SK-N-SH treated with all-trans-retinoic acid at 6 μM for 48 hours (cell line): ENCODE measurements around the gene B4GALNT4.

Experiments
- ATAC-seq: fragments of 200-7000 bp; cut with Tn5 transposase; 3 replicates; pipeline ENCODE4 v1.9.1; 2020; ENCODE audit warnings: mild to moderate bottlenecking, moderate library complexity
- ARNTL ChIP-seq: fragments of 450-650 bp; formaldehyde crosslinking; IDR thresholded peaks from 2 replicates; pipeline ENCODE4 v1.5.0; 2020; ENCODE audit warnings: low read depth, mild to moderate bottlenecking, moderate library complexity, borderline replicate concordance
- ESRRG ChIP-seq: fragments of 250-450 bp; sonication (Bioruptor Pico); IDR thresholded peaks from 2 replicates; pipeline ENCODE4 v1.6.1; 2021; ENCODE audit warnings: mild to moderate bottlenecking
- GLIS3 ChIP-seq: fragments of 250-450 bp; sonication (Bioruptor Pico); IDR thresholded peaks from 2 replicates; pipeline ENCODE4 v1.5.0; 2020; ENCODE audit warnings: mild to moderate bottlenecking, moderate library complexity
- ISL1 ChIP-seq: fragments of 250-450 bp; sonication (Bioruptor Pico); IDR thresholded peaks from 2 replicates; pipeline ENCODE4 v2.1.2; 2022; ENCODE audit warnings: mild to moderate bottlenecking, moderate library complexity
- PPARA ChIP-seq: fragments of 250-450 bp; sonication (Bioruptor Pico); IDR thresholded peaks from 2 replicates; pipeline ENCODE4 v1.5.0; 2020; ENCODE audit warnings: mild to moderate bottlenecking, borderline replicate concordance
- RARB ChIP-seq: fragments of 250-450 bp; sonication (Bioruptor Pico); IDR thresholded peaks from 2 replicates; pipeline ENCODE4 v1.8.0; 2021; ENCODE audit warnings: mild to moderate bottlenecking, moderate library complexity
- SNAI2 ChIP-seq: fragments of 250-450 bp; sonication (Bioruptor Pico); IDR thresholded peaks from 2 replicates; pipeline ENCODE4 v1.5.0; 2020; ENCODE audit warnings: mild to moderate bottlenecking, moderate library complexity
- TCF4 ChIP-seq: fragments of 250-450 bp; sonication (Bioruptor Pico); IDR thresholded peaks from 2 replicates; pipeline ENCODE4 v1.8.0; 2021; ENCODE audit warnings: mild to moderate bottlenecking, moderate library complexity, borderline replicate concordance
- TOX ChIP-seq: fragments of 250-450 bp; sonication (Bioruptor Pico); IDR thresholded peaks from 2 replicates; pipeline ENCODE4 v1.8.0; 2021; ENCODE audit warnings: mild to moderate bottlenecking, moderate library complexity, borderline replicate concordance
- ZC3H10 ChIP-seq: fragments of 250-450 bp; sonication (Bioruptor Pico); IDR thresholded peaks from 2 replicates; pipeline ENCODE4 v1.5.1; 2021; ENCODE audit warnings: mild to moderate bottlenecking, moderate library complexity
- ZFP3 ChIP-seq: fragments of 250-450 bp; sonication (Bioruptor Pico); IDR thresholded peaks from 2 replicates; pipeline ENCODE4 v1.5.0; 2020; ENCODE audit warnings: mild to moderate bottlenecking, moderate library complexity
- ZFP30 ChIP-seq: fragments of 450-650 bp; formaldehyde crosslinking; IDR thresholded peaks from 2 replicates; pipeline ENCODE4 v1.5.0; 2022; ENCODE audit warnings: mild to moderate bottlenecking, moderate library complexity
- ZNF565 ChIP-seq: fragments of 450-650 bp; formaldehyde crosslinking; conservative IDR thresholded peaks from 2 replicates; pipeline ENCODE4 v1.5.0; 2020; ENCODE audit warnings: low read depth, mild to moderate bottlenecking, moderate library complexity
- ZNF70 ChIP-seq: fragments of 450-650 bp; formaldehyde crosslinking; IDR thresholded peaks from 2 replicates; pipeline ENCODE4 v1.5.0; 2020; ENCODE audit warnings: mild to moderate bottlenecking, moderate library complexity
- ZNF8 ChIP-seq: fragments of 450-650 bp; formaldehyde crosslinking; IDR thresholded peaks from 2 replicates; pipeline ENCODE4 v1.5.0; 2020; ENCODE audit warnings: mild to moderate bottlenecking, moderate library complexity
- TF ChIP-seq, protein P1 (sequence below): fragments of 250-450 bp; sonication (Bioruptor Pico); IDR thresholded peaks from 2 replicates; pipeline ENCODE4 v1.8.0; 2021; ENCODE audit warnings: low read depth, mild to moderate bottlenecking, moderate library complexity, borderline replicate concordance
- TF ChIP-seq, protein P2 (sequence below): fragments of 250-450 bp; sonication (Bioruptor Pico); IDR thresholded peaks from 2 replicates; pipeline ENCODE4 v1.8.0; 2020; ENCODE audit warnings: mild to moderate bottlenecking, moderate library complexity, borderline replicate concordance
- TF ChIP-seq, protein P3 (sequence below): fragments of 250-450 bp; sonication (Bioruptor Pico); IDR thresholded peaks from 2 replicates; pipeline ENCODE4 v1.5.1; 2021; ENCODE audit warnings: mild to moderate bottlenecking, moderate library complexity

Gene B4GALNT4

DNA sequence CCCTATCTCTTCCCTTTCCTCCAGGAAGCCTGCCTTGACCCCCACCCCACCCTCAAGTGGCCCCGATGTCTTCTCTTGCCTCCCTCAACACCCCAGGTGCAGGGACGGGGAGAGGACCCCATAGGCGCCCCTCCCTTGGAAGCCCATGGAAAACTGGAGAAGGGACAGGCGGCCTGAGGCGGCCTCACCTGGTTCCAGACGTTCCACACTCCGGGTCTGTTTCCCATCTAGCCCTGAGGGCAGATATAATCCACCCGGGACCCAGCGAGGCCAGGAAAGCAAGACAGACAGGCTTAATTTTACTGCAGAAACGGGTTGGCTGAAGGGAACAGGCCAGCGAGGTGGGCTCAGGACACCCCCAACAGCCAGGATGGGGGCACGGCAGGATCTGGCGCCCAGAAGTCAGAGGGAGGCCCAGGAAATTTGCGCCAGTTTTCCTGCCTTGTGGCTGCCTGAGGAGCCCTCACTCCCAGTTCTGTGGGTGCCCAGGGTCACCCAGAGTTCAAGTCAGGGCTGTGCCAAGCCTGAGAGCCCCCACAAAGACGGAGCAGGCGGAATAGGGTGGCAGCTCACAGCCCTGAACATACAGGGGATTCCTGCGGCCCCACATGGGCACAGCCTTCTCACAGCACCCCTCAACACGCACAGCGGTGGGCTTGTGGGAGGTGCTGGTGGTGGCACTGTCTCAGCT is 48.5 kb downstream of the B4GALNT4 start (continued):
- TF ChIP-seq ZNF70 (no peak), ZNF565 (no peak), ISL1 (CRISPR knock-in tag) (no peak), GLIS3 (no peak), PPARA (no peak), TOX (CRISPR knock-in tag) (no peak), ZFP3 (CRISPR knock-in tag) (no peak)
- TF ChIP-seq, protein P1, sequence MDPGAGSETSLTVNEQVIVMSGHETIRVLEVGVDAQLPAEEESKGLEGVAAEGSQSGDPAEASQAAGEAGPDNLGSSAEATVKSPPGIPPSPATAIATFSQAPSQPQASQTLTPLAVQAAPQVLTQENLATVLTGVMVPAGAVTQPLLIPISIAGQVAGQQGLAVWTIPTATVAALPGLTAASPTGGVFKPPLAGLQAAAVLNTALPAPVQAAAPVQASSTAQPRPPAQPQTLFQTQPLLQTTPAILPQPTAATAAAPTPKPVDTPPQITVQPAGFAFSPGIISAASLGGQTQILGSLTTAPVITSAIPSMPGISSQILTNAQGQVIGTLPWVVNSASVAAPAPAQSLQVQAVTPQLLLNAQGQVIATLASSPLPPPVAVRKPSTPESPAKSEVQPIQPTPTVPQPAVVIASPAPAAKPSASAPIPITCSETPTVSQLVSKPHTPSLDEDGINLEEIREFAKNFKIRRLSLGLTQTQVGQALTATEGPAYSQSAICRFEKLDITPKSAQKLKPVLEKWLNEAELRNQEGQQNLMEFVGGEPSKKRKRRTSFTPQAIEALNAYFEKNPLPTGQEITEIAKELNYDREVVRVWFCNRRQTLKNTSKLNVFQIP (CRISPR knock-in tag), result no peak
- TF ChIP-seq, protein P2, sequence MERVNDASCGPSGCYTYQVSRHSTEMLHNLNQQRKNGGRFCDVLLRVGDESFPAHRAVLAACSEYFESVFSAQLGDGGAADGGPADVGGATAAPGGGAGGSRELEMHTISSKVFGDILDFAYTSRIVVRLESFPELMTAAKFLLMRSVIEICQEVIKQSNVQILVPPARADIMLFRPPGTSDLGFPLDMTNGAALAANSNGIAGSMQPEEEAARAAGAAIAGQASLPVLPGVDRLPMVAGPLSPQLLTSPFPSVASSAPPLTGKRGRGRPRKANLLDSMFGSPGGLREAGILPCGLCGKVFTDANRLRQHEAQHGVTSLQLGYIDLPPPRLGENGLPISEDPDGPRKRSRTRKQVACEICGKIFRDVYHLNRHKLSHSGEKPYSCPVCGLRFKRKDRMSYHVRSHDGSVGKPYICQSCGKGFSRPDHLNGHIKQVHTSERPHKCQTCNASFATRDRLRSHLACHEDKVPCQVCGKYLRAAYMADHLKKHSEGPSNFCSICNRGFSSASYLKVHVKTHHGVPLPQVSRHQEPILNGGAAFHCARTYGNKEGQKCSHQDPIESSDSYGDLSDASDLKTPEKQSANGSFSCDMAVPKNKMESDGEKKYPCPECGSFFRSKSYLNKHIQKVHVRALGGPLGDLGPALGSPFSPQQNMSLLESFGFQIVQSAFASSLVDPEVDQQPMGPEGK (CRISPR knock-in tag), result no peak

DNA sequence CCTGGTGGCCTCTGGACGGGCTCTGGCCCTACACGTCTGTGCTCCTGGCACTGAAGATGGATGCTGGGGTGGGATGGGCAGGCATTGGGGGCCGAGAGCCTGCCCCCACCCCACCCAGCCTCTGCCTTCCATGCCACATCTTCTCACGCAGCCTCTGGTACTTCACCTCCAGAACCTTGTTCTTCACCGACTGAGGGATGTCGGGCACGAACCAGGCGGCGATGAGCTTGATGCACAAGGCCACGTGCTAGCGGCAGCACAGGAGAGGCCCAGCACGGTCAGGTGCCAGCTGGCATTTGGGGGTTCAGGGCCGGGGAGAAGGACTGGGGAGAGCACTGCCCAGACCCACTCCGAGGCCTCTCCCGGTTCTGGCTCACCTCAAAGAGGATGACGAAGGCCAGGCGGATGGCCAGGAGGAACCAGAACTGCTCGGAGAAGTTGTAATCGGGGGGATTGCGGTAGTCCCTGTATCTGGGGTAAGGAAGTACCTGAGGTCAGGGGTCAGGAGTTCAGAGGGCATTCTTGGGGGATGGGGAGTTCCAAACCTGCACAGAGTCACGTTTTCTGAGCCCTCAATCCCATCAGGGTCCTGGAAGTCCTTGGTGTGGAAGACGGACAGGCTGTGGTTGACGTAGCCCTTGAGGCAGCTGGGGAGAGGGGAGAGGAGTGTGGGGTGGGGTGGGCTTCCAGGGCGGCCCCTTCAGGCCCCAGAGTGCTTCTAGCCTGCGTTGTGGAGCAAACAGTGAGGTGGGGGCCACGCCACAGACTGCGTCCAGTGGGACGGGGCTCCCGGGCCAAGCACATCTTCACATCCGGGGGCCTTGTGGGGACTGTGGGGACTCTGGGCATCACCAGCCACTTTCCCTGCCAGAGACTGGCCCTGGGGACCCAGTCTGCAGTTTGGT is 49.3 kb downstream of the B4GALNT4 start:
- TF ChIP-seq, protein P1 (CRISPR knock-in tag), result no peak
- TF ChIP-seq RARB (CRISPR knock-in tag) (no peak), GLIS3 (no peak)
- ATAC-seq, result no peak

DNA sequence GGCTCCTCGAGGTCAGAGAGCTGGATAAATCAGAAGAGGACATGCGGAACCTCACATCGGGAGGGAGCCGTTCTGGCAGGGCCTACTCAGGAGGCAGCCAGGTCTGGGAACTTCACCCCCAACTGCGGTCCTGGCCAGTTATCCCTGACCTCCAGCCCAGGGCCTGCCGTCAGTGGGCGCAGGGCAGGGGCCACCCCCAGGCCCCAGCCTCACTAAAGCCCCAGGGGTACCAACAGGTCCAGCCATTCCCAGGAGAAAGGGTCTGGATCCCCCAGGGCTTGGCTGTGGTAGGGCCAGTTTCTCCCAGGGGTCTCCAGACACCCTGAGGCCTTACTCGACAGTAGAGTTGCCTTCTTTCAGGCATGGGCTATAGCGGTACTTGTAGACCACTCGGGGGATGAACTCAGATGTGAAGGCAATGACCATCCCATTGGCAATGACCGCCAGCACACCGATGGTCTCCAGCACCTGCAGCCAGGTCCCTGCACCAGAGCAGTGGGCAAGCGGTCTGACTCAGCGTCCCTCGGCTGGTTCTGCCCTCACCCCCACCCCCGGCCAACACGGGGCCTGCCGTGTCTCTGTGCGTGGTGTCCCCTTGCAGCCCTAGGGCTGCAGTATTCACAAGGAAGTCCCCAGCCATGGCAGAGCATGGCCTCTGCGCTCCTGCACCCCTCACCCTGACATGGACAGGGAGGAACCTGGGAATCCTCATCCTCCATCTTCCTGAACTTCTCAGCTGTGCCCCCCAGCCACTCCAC is 50.1 kb downstream of the B4GALNT4 start:
- no peak for ATAC-seq
- TF ChIP-seq ZFP30 (no peak), ESRRG (CRISPR knock-in tag) (no peak), SNAI2 (no peak), ZNF8 (no peak)

DNA sequence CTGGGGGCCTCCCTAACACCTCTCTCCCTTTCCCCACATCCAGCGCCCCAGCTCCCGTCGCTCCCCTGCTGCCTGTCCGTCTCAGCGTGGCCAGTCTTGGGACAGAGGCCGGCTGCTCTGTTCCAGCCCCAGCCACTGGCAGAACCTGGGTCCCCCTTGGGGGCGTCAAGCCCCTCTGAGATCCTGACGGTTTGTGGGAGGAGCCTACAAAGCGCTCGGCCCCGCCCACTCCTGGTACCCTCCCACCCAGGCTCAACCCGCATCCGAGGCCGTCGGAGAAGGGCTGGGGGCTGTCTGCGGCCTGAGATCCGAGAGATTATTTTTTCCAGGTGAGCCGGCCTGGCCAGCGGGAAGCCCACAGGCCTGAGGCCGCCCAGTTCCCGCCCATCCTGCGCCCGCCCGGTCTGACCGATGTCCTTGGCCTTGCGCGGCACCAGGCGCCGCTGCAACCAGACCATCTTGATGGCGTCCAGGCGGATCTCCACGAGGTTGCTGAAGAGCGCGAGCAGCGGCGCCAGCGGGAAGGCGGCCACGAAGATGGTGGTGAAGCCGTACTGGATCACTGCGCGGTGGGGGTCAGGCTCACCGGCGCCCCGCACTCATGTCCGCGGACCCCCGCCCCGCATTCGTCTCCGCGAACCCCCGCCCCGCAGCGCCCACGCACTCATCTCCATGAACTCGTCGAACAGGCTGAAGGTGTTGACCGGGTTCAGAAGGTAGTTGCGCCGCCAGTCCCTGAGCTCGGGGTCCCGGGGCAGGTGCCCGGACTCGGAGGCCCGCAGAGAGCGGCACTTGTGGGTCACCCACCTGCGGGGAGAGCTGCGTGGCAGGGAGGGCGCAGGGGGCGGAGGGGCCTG is 51.0 kb downstream of the B4GALNT4 start:
- ATAC-seq, result no peak
- TF ChIP-seq ZFP3 (CRISPR knock-in tag), result no peak
- TF ChIP-seq ESRRG (CRISPR knock-in tag), result no peak
- TF ChIP-seq ZNF8, result no peak
- no peak for TF ChIP-seq ISL1 (CRISPR knock-in tag)
- no peak for TF ChIP-seq RARB (CRISPR knock-in tag)
- no peak for TF ChIP-seq ARNTL (CRISPR knock-in tag)
- TF ChIP-seq GLIS3, result no peak
- TF ChIP-seq, protein P1 (CRISPR knock-in tag), result no peak
- TF ChIP-seq ZFP30, result no peak
- no peak for TF ChIP-seq TCF4 (CRISPR knock-in tag)
- TF ChIP-seq, protein P3, sequence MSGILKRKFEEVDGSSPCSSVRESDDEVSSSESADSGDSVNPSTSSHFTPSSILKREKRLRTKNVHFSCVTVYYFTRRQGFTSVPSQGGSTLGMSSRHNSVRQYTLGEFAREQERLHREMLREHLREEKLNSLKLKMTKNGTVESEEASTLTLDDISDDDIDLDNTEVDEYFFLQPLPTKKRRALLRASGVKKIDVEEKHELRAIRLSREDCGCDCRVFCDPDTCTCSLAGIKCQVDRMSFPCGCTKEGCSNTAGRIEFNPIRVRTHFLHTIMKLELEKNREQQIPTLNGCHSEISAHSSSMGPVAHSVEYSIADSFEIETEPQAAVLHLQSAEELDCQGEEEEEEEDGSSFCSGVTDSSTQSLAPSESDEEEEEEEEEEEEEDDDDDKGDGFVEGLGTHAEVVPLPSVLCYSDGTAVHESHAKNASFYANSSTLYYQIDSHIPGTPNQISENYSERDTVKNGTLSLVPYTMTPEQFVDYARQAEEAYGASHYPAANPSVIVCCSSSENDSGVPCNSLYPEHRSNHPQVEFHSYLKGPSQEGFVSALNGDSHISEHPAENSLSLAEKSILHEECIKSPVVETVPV (CRISPR knock-in tag), result no peak
- TF ChIP-seq, protein P2 (CRISPR knock-in tag), result no peak
- no peak for TF ChIP-seq ZC3H10 (CRISPR knock-in tag)
